Measurements from ENCODE around the gene HFE. TPM values are rescaled to one million over a fixed set of nuclear protein-coding genes. Genes with fewer than 3 reads are reported as not detected.
A peak's percentile ranks its signal among the peaks of the same experiment; 100 is the strongest.

The HFE gene
- total RNA-seq (2014; rRNA removed; shearing (Covaris generic)), result 10.8 and 13.2 TPM in 2 replicates
- 8.6 and 10.6 TPM in 2 replicates for polyA plus RNA-seq (2016; fragmentation: Nextera tagmentation; extraction: Ambion mirVana)

GRCh38 chr6:26087284-26088115, at the start of gene HFE:
HFE (plus strand) TSS chr6:26087429; CDS start chr6:26087441, 12 bp downstream.
- no peaks in the 10 kb centered on the region for H3K36me3 ChIP-seq (ENCODE audit: low read depth)
- peak within 1 kb of the TSS; percentile 91 for H3K27ac ChIP-seq
- peak within 1 kb of the TSS; percentile 98 for H2AFZ ChIP-seq
- peak within 1 kb of the TSS; percentile 94 for H3K4me3 ChIP-seq
- H3K4me1 ChIP-seq (ENCODE audit: insufficient read depth), result peaks cover 4% of the 10 kb centered on the region
- no peaks in the 10 kb centered on the region for H3K9me2 ChIP-seq (ENCODE audit: insufficient read depth)
- H3K4me2 ChIP-seq (ENCODE audit: unreplicated experiment), result peak within 1 kb of the TSS; percentile 91
- no peaks in the 10 kb centered on the region for H4K20me1 ChIP-seq (ENCODE audit: insufficient read depth)
- no peaks in the 10 kb centered on the region for H3K27me3 ChIP-seq (replicated peaks; ENCODE audit: insufficient read depth)
- H3K9me3 ChIP-seq (ENCODE audit: low read depth), result no peaks in the 10 kb centered on the region
- in situ Hi-C loops (cut with MboI), result no loop called here
- H3K9ac ChIP-seq, result peak within 1 kb of the TSS; percentile 91
- peaks cover 3% of the 10 kb centered on the region; the same call in 1 of the 2 replicates for H3K79me2 ChIP-seq (ENCODE audit: insufficient read depth)
- TF ChIP-seq EZH2phosphoT487 (IDR thresholded peaks at IDR 0.05; ENCODE audit: insufficient read depth, low read depth), result no peak
- TF ChIP-seq EZH2 (IDR thresholded peaks at IDR 0.05; ENCODE audit: insufficient read depth, poor library complexity, severe bottlenecking), result no peak
- 1 to 2% methylated on average over 40 to 41 of the region's 41 CpGs for WGBS, 2 experiments (ENCODE audit: low coverage in 1 of 2, low lambda C conversion rate in 2 of 2, missing lambda C conversion rate in 2 of 2)
- H3F3A ChIP-seq (ENCODE audit: insufficient read depth), result no peaks in the 10 kb centered on the region
- DNase-seq, result peak; percentile 83

- H3K27me3 ChIP-seq (replicated peaks; ENCODE audit: insufficient read depth), result no peaks in the 10 kb centered on the region
- 42 to 43% methylated on average over 1 of the region's 1 CpG for WGBS, 2 experiments (ENCODE audit: low coverage in 1 of 2, low lambda C conversion rate in 2 of 2, missing lambda C conversion rate in 2 of 2)
- H3K27ac ChIP-seq, result no peak overlapping the region
- H3K79me2 ChIP-seq (ENCODE audit: insufficient read depth), result no peaks in the 10 kb centered on the region
- TF ChIP-seq EZH2 (IDR thresholded peaks at IDR 0.05; ENCODE audit: insufficient read depth, poor library complexity, severe bottlenecking) (no peak), EZH2phosphoT487 (IDR thresholded peaks at IDR 0.05; ENCODE audit: insufficient read depth, low read depth) (no peak)
- H2AFZ ChIP-seq, result no peak overlapping the region
- H3K9me3 ChIP-seq (ENCODE audit: low read depth), result no peaks in the 10 kb centered on the region
- in situ Hi-C loops (cut with MboI), result loop anchor here (25.0 kb wide), 2 partner anchors 1095 to 1820 kb away; a partner anchor contains a TSS
- peaks cover 36% of the 10 kb centered on the region for H3F3A ChIP-seq (ENCODE audit: insufficient read depth)
- H3K9ac ChIP-seq, result no peak overlapping the region
- H3K36me3 ChIP-seq (ENCODE audit: low read depth), result no peaks in the 10 kb centered on the region
- H3K4me3 ChIP-seq, result no peak overlapping the region
- H4K20me1 ChIP-seq (ENCODE audit: insufficient read depth), result no peaks in the 10 kb centered on the region
- no peak overlapping the region for H3K4me2 ChIP-seq (ENCODE audit: unreplicated experiment)
- DNase-seq, result no peak
- H3K4me1 ChIP-seq (ENCODE audit: insufficient read depth), result peaks cover 8% of the 10 kb centered on the region
- no peaks in the 10 kb centered on the region for H3K9me2 ChIP-seq (ENCODE audit: insufficient read depth)
Observed at GRCh38 chr6:26041946-26042345, 45.3 kb upstream of the HFE start.

- H3K9ac ChIP-seq, result peak overlapping the region; percentile 79
- TF ChIP-seq EZH2phosphoT487 (IDR thresholded peaks at IDR 0.05; ENCODE audit: insufficient read depth, low read depth) (no peak), EZH2 (IDR thresholded peaks at IDR 0.05; ENCODE audit: insufficient read depth, poor library complexity, severe bottlenecking) (no peak)
- H3K27me3 ChIP-seq (replicated peaks; ENCODE audit: insufficient read depth), result no peaks in the 10 kb centered on the region
- no peaks in the 10 kb centered on the region for H3K9me3 ChIP-seq (ENCODE audit: low read depth)
- WGBS, 2 experiments (ENCODE audit: low coverage in 1 of 2, low lambda C conversion rate in 2 of 2, missing lambda C conversion rate in 2 of 2), result 1% methylated on average over 32 of the region's 32 CpGs
- H3K9me2 ChIP-seq (ENCODE audit: insufficient read depth), result no peaks in the 10 kb centered on the region
- in situ Hi-C loops (cut with MboI), result loop anchor here (25.0 kb wide), 2 partner anchors 1094 to 1819 kb away; a partner anchor contains a TSS
- H3K79me2 ChIP-seq (ENCODE audit: insufficient read depth), result no peaks in the 10 kb centered on the region
- no peaks in the 10 kb centered on the region for H4K20me1 ChIP-seq (ENCODE audit: insufficient read depth)
- DNase-seq, result peak; percentile 96
- peak overlapping the region; percentile 88 for H3K27ac ChIP-seq
- H3F3A ChIP-seq (ENCODE audit: insufficient read depth), result peaks cover 36% of the 10 kb centered on the region
- peak overlapping the region; percentile 87 for H3K4me2 ChIP-seq (ENCODE audit: unreplicated experiment)
- peak overlapping the region; percentile 77 for H3K4me3 ChIP-seq
- H3K4me1 ChIP-seq (ENCODE audit: insufficient read depth), result peaks cover 8% of the 10 kb centered on the region
- peak overlapping the region; percentile 96 for H2AFZ ChIP-seq
- H3K36me3 ChIP-seq (ENCODE audit: low read depth), result no peaks in the 10 kb centered on the region
Observed at GRCh38 chr6:26043384-26044139, 43.7 kb upstream of the HFE start.
